HG03108 (cell line): ENCODE measurements around the gene NFIA.

Source experiments
- ATAC-seq: cut with Tn5 transposase; IDR thresholded peaks from one replicate; pipeline ENCODE4 v1.9.1; 2021; ENCODE audit warnings: moderate library complexity; ENCODE audit not compliant: unreplicated experiment

Gene NFIA

DNA sequence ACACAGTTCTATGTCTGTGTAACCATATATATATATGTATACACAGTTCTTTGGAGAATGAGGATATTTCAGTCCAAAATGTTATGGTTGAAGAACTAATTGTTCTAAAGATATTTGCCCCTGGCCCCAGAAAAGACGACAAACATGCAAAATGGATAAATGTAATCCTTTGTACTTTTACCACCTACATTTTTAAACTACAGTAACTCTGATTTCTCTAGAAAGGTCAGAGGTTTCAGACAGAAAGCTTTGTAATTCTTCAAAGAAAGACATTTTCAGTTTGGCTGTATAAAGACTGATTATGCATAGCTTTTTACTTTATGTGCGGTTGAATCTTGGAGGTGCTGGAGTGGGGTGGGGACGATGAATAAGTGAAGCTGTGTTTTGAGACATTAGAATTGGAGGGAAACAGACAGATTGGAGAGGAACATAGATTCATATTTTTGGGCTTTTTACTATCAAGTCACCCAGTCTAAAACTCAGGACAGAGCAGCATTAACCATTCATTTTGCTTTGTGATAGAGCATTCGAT, 16.6 kb downstream of the NFIA start:
- no peak for ATAC-seq

- ATAC-seq: no peak
Observed at GRCh38 chr1:61100578-61100977, 18.2 kb downstream of the NFIA start.

GRCh38 chr1:61101536-61101935, 19.2 kb downstream of the NFIA start:
- ATAC-seq: no peak

DNA sequence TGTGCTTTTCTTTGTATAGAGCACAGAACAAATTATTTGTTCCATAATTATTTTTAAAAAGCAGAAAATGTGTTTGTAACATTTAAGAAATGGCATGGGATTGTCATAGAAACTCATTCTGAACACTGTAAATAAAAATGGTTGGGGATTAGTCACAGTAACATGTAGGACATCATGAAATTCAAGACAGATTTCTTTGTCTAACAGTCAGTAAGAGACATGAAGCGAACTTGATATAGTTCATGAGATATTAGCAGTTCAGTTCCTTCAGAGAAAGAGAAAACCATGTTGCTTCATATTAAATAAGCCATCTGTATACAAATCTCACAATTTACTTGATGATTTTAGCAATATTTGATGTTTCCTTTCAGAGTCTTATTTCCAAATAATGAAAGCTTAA, 19.7 kb downstream of the NFIA start:
- no peak for ATAC-seq

DNA sequence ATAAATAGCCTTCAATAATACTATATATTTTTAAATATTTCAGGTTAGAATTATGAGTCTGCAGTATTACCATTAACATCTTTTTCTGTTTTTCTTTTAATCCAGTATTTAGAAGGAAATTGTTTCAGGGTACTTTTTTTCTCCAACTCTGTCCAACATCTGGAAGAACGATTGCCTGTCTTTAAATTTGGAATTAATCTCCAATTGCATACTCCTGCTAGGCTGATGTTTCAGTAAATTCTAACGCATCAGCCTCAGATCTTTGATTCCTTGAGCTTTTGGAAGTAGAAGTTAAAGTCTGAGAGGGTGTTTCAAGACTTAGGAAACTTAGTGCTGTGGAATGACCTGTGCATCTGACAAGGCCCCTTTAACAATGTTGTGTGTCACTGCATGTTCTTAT, 20.3 kb downstream of the NFIA start:
- no peak for ATAC-seq

DNA sequence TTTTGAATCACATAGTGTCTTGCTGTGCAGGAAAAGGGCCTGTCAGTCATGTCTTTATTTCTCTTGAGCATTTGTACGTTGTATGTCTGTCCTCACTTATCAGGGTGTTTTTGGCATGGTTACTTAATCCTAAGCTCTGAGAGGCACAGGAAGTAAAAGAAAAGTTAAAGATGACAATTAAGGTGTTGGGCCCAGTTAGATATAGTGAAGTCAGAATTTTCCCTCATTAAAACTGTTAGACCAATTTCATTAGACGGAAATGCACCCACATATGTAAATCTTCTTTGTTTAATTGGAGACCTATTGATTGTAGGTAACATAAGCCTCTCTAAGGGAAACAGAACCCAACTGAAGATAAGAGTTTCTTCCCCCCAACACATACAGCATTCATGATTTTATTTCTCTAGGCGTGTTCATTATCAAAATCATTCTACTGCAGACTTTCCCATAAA, 21.9 kb downstream of the NFIA start:
- ATAC-seq: no peak

DNA sequence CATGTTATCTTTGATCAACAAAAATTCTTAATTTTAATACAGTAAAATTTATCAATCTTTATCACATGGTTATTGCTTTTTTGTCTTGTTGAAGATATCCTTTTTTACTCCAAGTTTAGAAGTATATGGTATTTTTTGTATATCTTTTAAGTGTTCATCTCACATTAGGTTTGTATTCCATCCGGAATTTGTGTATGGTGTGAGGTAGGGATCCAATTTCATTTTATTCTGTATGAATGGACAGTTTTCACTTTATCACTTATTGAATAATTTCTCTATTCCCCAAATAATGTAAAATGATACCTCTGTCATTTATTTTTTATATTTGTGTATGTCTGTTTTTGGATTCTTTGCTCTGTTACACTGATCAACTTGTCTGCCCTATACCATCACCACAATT, 25.3 kb downstream of the NFIA start:
- no peak for ATAC-seq

DNA sequence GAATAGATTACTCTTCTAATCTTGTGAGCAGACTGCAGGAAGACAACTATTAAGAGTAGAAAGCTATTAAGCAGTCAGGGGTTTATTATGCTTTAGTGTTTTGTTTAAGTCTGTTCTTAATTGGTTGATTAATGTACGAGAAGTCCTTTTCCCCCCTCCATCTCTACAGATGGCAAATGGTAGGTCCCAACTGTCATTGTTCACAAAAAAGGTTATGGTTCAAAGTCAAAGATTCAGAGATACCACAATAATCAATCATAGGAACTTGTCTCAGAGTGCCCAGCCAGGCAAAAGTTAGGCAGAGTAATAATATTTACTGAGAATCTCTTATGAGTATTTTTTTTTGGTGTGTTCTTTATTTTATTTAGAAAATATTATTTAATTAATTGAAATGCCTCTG, 26.8 kb downstream of the NFIA start:
- ATAC-seq: no peak

DNA sequence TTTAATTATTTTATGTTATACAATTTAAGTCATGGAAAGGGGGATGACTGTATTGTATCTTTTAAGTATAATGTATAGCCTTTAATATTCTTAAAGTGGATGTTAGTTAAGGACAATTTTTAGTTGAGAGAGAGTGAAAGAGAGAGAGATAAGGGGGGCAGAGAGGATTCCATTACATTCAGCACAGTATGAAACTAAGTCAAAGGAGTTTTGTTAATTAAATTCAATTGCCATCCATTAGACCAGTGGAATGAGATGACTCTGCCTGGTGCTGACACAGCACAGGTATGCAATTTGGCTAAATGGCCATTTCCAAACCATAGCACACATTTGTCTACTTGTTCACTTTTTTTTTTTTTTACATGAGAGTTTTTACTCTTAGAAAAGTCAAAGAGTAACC, 27.5 kb downstream of the NFIA start:
- ATAC-seq: no peak

- ATAC-seq: no peak
Observed at GRCh38 chr1:61110554-61110953, 28.2 kb downstream of the NFIA start.

- ATAC-seq: no peak
Observed at GRCh38 chr1:61111084-61112004, 29.0 kb downstream of the NFIA start.

- no peak for ATAC-seq
Observed at GRCh38 chr1:61114178-61114870, 32.0 kb downstream of the NFIA start.

DNA sequence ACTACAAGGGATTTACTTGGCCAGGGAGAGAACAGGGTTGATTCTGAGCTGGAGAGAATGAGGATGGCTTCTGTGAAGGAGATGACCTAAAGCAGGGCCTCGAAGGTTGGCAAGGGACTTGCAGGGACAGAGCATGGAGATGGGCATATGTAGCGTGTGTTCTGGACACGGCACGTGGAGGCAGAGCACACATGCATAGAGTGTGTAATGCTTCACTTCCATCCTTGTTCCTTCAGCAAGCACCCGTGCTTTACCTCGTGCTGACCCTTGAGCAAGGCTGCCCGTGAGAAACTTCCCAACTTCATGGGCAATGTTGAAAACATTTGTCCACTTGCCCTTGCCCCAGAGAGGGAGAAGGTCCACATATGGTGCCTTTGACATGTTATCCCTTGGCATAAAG, 33.1 kb downstream of the NFIA start:
- ATAC-seq: no peak

- no peak for ATAC-seq
Observed at GRCh38 chr1:61116421-61116820, 34.1 kb downstream of the NFIA start.

DNA sequence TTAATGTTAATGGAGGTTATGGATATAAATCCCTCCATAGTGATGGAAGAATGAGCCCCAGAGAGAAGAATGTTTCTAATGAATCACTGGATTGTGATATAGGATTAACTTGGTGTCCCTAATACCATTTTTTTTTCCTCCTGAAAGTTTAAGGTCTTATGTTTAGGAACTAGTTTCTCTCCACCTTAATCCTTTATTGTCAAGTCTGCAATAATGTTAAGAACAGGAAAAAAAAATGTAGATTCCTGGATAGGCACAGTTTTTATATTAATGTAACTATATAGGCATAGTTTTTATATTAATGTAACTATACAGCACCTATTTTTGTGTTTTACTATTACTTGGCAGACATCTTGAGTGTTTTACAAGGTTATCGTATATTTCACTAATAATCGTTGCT, 34.9 kb downstream of the NFIA start:
- ATAC-seq: no peak

- ATAC-seq: no peak
Observed at GRCh38 chr1:61119085-61119484, 36.7 kb downstream of the NFIA start.

- no peak for ATAC-seq
Observed at GRCh38 chr1:61120246-61120840, 38.0 kb downstream of the NFIA start.

GRCh38 chr1:61120998-61121397, 38.6 kb downstream of the NFIA start:
- no peak for ATAC-seq

- no peak for ATAC-seq
Observed at GRCh38 chr1:61121631-61122030, 39.3 kb downstream of the NFIA start.

- no peak for ATAC-seq
Observed at GRCh38 chr1:61122389-61122788, 40.0 kb downstream of the NFIA start.

GRCh38 chr1:61123326-61123725, 41.0 kb downstream of the NFIA start:
- ATAC-seq: no peak

- no peak for ATAC-seq
Observed at GRCh38 chr1:61124078-61124477, 41.7 kb downstream of the NFIA start.
